H1 (cell line): ENCODE data around the gene NCBP2. TPM values are rescaled to one million over a fixed set of nuclear protein-coding genes. Genes with fewer than 3 reads are reported as not detected.

Source experiments
- CTBP2 ChIP-seq: IDR thresholded peaks from 2 replicates; pipeline ENCODE4 v1.7.0; 2011; ENCODE audit warnings: borderline replicate concordance, mild to moderate bottlenecking, moderate library complexity, mixed read lengths, low read length; ENCODE audit not compliant: insufficient read depth, insufficient read length
- FOSL1 ChIP-seq: IDR thresholded peaks from 2 replicates; pipeline ENCODE4 v1.6.1; 2011; ENCODE audit warnings: mild to moderate bottlenecking, low read depth, low read length, moderate library complexity; ENCODE audit not compliant: insufficient read depth
- KDM4A ChIP-seq: IDR thresholded peaks from one replicate; pipeline ENCODE4 v1.7.1; 2012; ENCODE audit warnings: low read depth, mild to moderate bottlenecking, moderate library complexity, low read length, inconsistent platforms; ENCODE audit not compliant: severe bottlenecking
- MAFK ChIP-seq: IDR thresholded peaks from 2 replicates; pipeline ENCODE4 v1.6.1; 2012; ENCODE audit warnings: low read depth, mild to moderate bottlenecking, improper control_type of control experiment, low read length
- RAD21 ChIP-seq, 2 experiments: IDR thresholded peaks in 1 of 2; conservative IDR thresholded peaks in 1 of 2; 2 replicates each; pipeline ENCODE4 v1.6.1; 2011; ENCODE audit warnings: low read depth in 2 of 2, low read length in 2 of 2, improper control_type of control experiment in 1 of 2, inconsistent platforms in 1 of 2, mild to moderate bottlenecking in 1 of 2, moderate library complexity in 1 of 2
- RFX5 ChIP-seq: IDR thresholded peaks from 2 replicates; pipeline ENCODE4 v1.6.1; 2011; ENCODE audit warnings: low read depth, low read length, improper control_type of control experiment, borderline replicate concordance
- TBP ChIP-seq: IDR thresholded peaks from 2 replicates; pipeline ENCODE4 v1.6.1; 2011; ENCODE audit warnings: low read depth, low read length, improper control_type of control experiment
- polyA plus RNA-seq, 7 experiments: library from polyadenylated mRNA; depleted of rRNA in 3 of 7; stranded (reverse) in 5 of 7; unstranded in 2 of 7; fragments of >200 nt in 5 of 7; fragments of 200-250 nt in 2 of 7; gene quantifications; 1 replicate in 5 of 7; 2 replicates in 1 of 7; 4 replicates in 1 of 7; pipeline versions ENCODE4 v1.2.1 to v1.2.3, GENCODE V29; 2011 to 2013; ENCODE audit warnings: missing spikeins in 2 of 7, mixed read lengths in 2 of 7
- total RNA-seq: library from RNA; stranded (reverse); fragmentation: NEBNext Ultra II Directional; extraction: Animal tissue kit (Norgen Biotek cat#: 25700); gene quantifications from 2 replicates; pipeline ENCODE4 v1.2.1, GENCODE V29; 2021

NCBP2 gene
- total and polyA plus RNA-seq, 2 of the 8 experiments (the other 6 are each of a cell fraction or from before 2014, with no cell fraction given), result 34.1 to 100 TPM

DNA sequence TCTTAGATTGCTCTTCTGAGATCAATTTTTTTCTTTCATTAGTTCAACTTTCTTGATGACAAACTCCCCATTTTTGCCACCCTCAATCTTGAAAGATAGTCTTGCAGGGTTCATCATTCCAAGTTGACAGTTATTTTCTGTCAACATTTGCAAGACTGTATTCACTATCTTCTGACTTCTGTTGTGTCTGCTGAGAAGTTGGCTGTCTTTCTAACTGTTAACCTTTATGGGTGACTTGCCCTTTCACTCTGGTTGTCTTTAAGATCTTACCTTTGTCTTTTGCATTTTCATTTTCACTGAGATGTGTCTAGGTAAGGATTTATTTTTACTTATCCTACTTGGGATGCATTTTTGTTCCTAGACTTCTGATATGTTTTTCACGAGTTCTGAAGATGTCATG is 40.9 kb upstream of the NCBP2 start (continued):
- TF ChIP-seq RFX5 (no peak), FOSL1 (no peak), RAD21 (IDR thresholded peaks at IDR 0.05 in 1 of 2, conservative IDR thresholded peaks at IDR 0.05 in 1 of 2; ENCODE audit: low read depth in 2 of 2, low read length in 2 of 2) (no peak), CTBP2 (no peak), KDM4A (no peak), TBP (no peak), MAFK (no peak)
